Measurements from ENCODE around the gene TRAF3IP1. TPM values are rescaled to one million over a fixed set of nuclear protein-coding genes. Genes with fewer than 3 reads are reported as not detected.

Gene TRAF3IP1
- total RNA-seq, 4 donors from 2014 or later = 1.1 to 14.1 (median 10.4) TPM

DNA sequence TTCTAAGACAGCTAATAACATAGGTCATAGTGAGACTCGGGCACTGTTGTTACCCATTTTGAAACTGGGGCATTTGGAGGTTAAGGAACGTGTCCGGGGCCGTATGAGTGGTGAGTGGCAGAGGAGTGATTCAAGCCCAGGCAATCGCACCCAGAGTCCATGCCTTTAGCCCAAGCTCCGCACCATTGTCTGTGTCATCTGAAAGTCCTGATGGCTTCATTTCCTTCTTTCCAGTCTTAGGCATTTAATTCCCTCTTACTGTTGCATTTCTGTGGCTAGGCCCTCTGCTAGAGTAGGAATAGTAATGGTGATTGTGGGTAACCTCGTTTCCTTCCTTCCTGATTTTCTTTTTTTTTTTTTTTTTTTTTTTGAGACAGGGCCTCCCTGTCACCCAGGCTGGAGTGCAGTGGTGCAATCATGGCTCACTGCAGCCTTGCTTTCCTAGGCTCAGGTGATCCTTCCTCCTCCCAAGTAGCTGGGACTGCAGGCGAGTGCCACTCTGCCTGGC, 56.6 kb downstream of the TRAF3IP1 start:
- no peak overlapping the region for H3K4me3 ChIP-seq
- H3K27me3 ChIP-seq = no peaks in the 10 kb centered on the region
- intact Hi-C loops (cut with DNase I; ENCODE audit: low total_unique reads) (no loop called here), in situ Hi-C loops (cut with MboI; ENCODE audit: low pct_ligation_motif_present in 1 of 4, low pct_unique_long_range_greater_than_20kb in 1 of 4, low sequenced_read_pairs in 3 of 4) (no loop called here)
- no peaks in the 10 kb centered on the region for H3K36me3 ChIP-seq
- H3K27ac ChIP-seq = no peak overlapping the region
- WGBS, 2 donors (ENCODE audit: low coverage in 1 of 2) = 59 to 74% methylated on average over 2 to 8 of the region's 8 CpGs
- no peak for DNase-seq
- TF ChIP-seq EP300 (IDR thresholded peaks at IDR 0.05; ENCODE audit: low read depth) (no peak), POLR2AphosphoS5 (IDR thresholded peaks at IDR 0.05) (no peak), POLR2A (IDR thresholded peaks at IDR 0.05) (no peak)
- TF ChIP-seq, protein P1, sequence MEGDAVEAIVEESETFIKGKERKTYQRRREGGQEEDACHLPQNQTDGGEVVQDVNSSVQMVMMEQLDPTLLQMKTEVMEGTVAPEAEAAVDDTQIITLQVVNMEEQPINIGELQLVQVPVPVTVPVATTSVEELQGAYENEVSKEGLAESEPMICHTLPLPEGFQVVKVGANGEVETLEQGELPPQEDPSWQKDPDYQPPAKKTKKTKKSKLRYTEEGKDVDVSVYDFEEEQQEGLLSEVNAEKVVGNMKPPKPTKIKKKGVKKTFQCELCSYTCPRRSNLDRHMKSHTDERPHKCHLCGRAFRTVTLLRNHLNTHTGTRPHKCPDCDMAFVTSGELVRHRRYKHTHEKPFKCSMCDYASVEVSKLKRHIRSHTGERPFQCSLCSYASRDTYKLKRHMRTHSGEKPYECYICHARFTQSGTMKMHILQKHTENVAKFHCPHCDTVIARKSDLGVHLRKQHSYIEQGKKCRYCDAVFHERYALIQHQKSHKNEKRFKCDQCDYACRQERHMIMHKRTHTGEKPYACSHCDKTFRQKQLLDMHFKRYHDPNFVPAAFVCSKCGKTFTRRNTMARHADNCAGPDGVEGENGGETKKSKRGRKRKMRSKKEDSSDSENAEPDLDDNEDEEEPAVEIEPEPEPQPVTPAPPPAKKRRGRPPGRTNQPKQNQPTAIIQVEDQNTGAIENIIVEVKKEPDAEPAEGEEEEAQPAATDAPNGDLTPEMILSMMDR (IDR thresholded peaks at IDR 0.05) = no peak
- H3K4me1 ChIP-seq = peaks cover 0 to 17% (median 3%) of the 10 kb centered on the region in 4 donors
- no peaks in the 10 kb centered on the region for H3K9me3 ChIP-seq

DNA sequence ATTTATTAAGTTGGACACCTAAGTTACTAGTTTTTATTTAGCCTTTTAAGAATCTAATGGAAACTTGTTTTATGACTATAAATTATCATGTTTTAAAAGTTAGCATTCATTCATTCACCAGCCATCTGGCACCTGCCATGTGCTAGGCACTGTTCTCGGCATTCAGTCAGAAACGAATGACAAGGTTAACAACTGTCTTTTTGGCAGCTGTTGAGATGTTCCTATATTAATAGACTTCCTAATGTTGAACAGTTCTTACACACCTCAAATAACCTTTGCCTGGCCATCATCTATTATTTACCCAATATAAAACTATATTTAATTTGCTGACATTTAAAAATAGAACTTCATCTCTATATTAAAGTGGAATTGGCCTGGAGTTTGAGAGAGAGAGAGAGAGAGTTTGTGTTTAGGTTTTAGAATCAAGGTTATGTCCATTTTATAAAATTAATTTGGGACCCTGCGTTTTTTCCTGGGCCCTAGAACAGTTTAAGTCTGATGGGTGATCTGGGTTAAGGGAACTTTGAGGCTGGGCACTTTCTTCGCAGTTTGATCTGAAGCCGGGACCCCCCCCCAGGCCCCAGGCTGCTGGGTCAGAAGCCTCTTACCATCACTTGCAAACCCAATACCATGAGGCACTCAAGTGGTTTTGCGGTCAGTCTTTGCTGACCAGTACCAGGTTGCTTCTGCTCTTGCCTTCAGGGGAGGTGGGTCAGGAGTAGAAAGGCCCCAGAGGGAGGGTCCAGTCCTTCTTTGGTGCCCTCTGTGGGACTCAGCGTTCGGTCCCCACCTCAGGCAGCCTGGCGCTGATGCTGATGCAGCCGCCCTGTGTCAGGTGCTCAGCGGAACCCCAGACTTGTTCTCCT, 58.1 kb downstream of the TRAF3IP1 start:
- H3K4me3 ChIP-seq = no peak overlapping the region
- WGBS, 2 donors (ENCODE audit: low coverage in 1 of 2) = 90 to 98% methylated on average over 3 to 11 of the region's 11 CpGs
- intact Hi-C loops (cut with DNase I; ENCODE audit: low total_unique reads) = no loop called here

DNA sequence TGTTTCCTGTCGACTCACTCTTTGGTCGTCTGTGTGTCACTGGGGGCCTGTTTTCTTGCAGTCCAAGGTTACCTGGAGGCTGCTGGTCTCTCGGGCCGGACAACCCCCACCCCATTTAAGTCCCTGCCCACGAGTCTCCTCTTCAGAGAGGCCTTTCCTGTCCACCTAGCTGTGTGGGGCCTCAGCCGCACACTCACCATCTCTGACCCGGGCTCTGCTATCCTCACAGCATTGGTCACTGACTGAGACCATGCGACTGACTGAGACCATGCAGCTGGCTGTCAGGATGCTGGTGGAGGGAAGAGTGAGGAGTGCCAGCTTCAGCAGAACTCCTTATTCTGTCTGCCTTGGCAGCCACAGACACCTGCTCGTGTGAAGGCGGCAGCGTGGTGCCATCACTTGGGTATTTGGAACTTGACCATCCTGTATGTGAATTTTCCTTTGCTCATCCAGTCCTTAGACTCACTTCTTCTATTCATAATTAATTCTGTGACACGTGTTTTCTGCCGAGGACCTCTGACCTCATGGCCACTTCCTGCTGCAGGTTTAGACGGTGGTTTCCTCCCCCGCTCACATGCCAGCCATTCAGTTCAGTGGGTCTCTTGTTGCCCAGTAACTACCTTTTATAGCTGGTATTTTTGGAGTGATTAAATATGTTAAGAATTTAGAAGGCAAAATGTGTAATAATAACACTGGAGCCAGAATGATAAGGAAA, 58.9 kb downstream of the TRAF3IP1 start:
- H3K27me3 ChIP-seq = no peaks in the 10 kb centered on the region
- WGBS, 2 donors (ENCODE audit: low coverage in 1 of 2) = 75 to 76% methylated on average over 11 to 14 of the region's 15 CpGs
- no peak for DNase-seq
- H3K9me3 ChIP-seq = no peaks in the 10 kb centered on the region
- TF ChIP-seq POLR2A (IDR thresholded peaks at IDR 0.05) (no peak), EP300 (IDR thresholded peaks at IDR 0.05; ENCODE audit: low read depth) (no peak), POLR2AphosphoS5 (IDR thresholded peaks at IDR 0.05) (no peak)
- TF ChIP-seq, protein P1 (IDR thresholded peaks at IDR 0.05) = no peak
- H3K27ac ChIP-seq = no peak overlapping the region
- intact Hi-C loops (cut with DNase I; ENCODE audit: low total_unique reads) = no loop called here
- in situ Hi-C loops (cut with MboI; ENCODE audit: low pct_ligation_motif_present in 1 of 4, low pct_unique_long_range_greater_than_20kb in 1 of 4, low sequenced_read_pairs in 3 of 4) = no loop called here
- H3K4me1 ChIP-seq = peaks cover 0 to 17% (median 3%) of the 10 kb centered on the region in 4 donors
- peaks cover 0 to 3% (median 0%) of the 10 kb centered on the region in 4 donors for H3K36me3 ChIP-seq
- no peak overlapping the region for H3K4me3 ChIP-seq

More for the DNA sequence above, 58.1 kb downstream of the TRAF3IP1 start:
- H3K36me3 ChIP-seq = peaks cover 0 to 3% (median 0%) of the 10 kb centered on the region in 4 donors
- peaks cover 0 to 17% (median 3%) of the 10 kb centered on the region in 4 donors for H3K4me1 ChIP-seq
- no peaks in the 10 kb centered on the region for H3K27me3 ChIP-seq
- in situ Hi-C loops (cut with MboI; ENCODE audit: low pct_ligation_motif_present in 1 of 4, low pct_unique_long_range_greater_than_20kb in 1 of 4, low sequenced_read_pairs in 3 of 4) = no loop called here
- no peak overlapping the region for H3K27ac ChIP-seq
- TF ChIP-seq EP300 (IDR thresholded peaks at IDR 0.05; ENCODE audit: low read depth) (no peak), POLR2AphosphoS5 (IDR thresholded peaks at IDR 0.05) (no peak), POLR2A (IDR thresholded peaks at IDR 0.05) (no peak)
- TF ChIP-seq, protein P1 (IDR thresholded peaks at IDR 0.05) = no peak
- no peak for DNase-seq
- H3K9me3 ChIP-seq = no peaks in the 10 kb centered on the region

DNA sequence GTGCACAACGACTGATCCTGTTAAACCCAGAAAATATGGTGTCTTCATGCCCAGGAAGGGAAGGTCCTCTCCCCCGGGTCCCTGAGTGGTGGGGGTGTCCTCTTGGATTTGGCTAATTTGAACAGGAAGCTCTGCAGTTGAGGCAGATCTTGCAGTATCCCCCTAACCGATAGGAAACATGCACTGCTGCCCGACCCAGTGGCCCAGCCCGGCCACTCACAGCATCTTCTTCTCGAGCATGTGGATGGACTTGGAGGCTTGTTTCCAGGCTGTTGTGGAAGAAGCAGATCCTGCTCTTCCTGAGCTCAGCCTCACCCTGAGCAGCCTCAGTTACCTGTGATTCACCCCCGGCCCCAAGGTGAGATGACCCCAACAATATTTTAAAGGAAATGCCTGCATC, 60.0 kb downstream of the TRAF3IP1 start:
- 91% methylated on average over 7 of the region's 7 CpGs; no CpG with 5 or more reads in 1 of the 2 donors for WGBS, 2 donors (ENCODE audit: low coverage in 1 of 2)
- intact Hi-C loops (cut with DNase I; ENCODE audit: low total_unique reads) = no loop called here
- H3K27ac ChIP-seq = no peak overlapping the region

More for the DNA sequence above, 60.0 kb downstream of the TRAF3IP1 start:
- TF ChIP-seq POLR2AphosphoS5 (IDR thresholded peaks at IDR 0.05) (no peak), EP300 (IDR thresholded peaks at IDR 0.05; ENCODE audit: low read depth) (no peak), POLR2A (IDR thresholded peaks at IDR 0.05) (no peak)
- TF ChIP-seq, protein P1 (IDR thresholded peaks at IDR 0.05) = no peak
- H3K4me1 ChIP-seq = peaks cover 0 to 17% (median 3%) of the 10 kb centered on the region in 4 donors
- H3K4me3 ChIP-seq = no peak overlapping the region
- no peaks in the 10 kb centered on the region for H3K9me3 ChIP-seq
- H3K27me3 ChIP-seq = no peaks in the 10 kb centered on the region
- peaks cover 0 to 3% (median 0%) of the 10 kb centered on the region in 4 donors for H3K36me3 ChIP-seq
- in situ Hi-C loops (cut with MboI; ENCODE audit: low pct_ligation_motif_present in 1 of 4, low pct_unique_long_range_greater_than_20kb in 1 of 4, low sequenced_read_pairs in 3 of 4) = loop anchor here in 1 of 4 donors (10.0 kb wide), 1 partner anchor 74 kb away; no protein-coding TSS in a partner anchor
- DNase-seq = no peak
